Dedifferentiated amniotic fluid mesenchymal stem cell (primary cell): ENCODE results near the gene DPEP2NB.
"Not testable (repeated sequence)": the region's sequence is repeated elsewhere in the genome, so short reads cannot be mapped to it uniquely, and the experiment has no call there.

Experiments used
- DNase-seq: peaks from one replicate; pipeline ENCODE4 v3.0.0-alpha.2; 2016; ENCODE audit errors: extremely low spot score

DPEP2NB gene, protein sequence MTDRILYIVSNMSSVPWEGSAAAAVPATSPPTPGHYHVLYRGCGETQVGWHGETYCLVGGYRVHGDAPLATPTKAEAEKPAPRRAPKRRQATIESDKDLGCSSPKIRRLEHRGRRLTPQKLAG

DNA sequence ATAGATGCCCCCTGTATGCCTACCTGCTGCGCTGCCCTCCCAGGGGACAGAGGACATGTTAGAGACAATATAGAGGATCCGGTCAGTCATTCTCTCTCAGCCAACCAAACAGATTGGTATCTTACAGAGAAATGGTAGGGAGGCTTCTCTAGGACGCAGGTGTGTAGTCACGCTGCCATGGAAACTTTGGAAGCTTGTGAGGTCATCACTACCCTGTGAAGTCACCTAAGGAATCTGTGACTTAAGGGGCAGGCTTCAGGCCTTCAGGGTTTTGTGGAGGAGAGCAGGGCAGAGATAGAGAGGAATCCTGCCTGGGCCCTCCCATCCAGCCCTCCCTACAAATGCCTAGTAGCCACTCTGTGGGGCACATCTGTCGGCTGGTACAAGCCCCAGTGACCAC lies at the start of gene DPEP2NB:
Gene DPEP2NB (minus strand): TSS at position 231 of the 400 bp plus-strand sequence. CDS start 141 bp downstream, at position 90.
- no peak for DNase-seq

DNA sequence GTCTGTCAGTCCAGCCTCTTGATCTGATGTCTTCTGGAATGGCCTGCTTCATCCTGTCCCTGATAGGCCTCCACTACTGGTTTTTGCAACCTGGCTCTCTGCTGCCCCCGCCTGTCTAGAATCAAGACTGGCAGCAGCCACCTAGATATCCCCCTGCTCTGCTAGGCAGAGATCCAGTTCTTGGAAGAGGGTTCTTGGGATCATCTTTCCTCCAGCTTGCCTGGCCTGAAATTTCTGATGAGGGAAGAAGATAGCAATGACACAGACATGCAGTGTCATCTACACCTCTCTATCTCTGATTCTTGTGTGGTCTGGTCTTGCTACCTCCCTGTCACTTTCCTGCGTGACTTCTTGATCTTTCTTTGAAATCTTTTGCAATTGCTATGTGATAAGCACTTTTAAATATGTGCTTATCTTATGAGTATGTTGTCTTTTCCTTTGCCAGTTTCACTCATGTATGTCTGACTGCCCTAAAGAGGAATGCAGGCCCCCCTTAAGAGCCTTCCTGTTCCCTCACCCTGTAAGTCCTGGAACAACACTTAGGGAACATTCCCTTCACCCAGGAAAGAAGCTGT lies 49.2 kb upstream of the DPEP2NB start:
- DNase-seq, result peak; percentile 45

DNA sequence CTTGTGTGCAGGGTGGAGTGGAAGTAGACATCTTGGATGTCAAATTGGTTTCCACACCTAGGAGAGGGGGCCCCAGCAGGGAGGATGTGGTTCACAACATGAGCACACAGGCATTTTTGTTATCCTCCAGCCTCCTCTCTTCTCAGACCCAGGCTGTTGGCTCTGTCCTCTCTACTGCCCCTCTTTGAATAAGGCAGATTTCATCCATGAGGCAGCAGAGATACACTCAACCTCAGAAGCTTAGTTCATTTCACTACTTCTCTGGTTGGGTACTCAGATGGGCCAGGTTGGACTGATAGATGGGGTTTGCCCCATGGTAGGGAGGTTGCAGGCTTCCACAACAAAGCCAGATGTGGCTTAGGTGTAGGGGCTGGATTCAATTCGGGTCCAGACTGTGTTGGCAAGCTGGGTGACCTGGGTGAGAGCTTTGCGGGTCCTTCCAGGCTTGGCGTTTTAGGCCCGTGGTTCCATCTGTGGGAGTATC lies 47.2 kb upstream of the DPEP2NB start:
- no peak for DNase-seq

DNA sequence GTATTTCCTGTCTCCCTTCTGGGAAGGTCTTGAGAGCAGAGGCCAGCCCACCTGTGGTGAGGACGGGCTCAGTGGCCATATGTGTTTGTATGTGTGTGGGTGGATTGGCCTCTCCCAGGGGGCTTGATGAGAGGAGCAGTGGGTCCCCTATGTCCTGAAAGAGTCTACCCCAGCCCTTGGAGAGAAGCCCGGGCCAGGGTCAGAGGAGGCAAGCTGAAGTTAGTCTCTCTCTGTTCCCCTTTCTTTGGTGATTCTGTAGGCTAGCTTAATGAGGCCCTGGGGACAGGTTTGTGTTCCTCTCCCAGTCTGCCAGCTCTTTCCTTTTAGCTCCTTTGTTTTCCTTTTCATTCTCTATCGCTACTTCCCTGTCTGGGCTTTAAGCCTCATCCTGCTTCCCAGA lies 45.7 kb upstream of the DPEP2NB start:
- no peak for DNase-seq

DNA sequence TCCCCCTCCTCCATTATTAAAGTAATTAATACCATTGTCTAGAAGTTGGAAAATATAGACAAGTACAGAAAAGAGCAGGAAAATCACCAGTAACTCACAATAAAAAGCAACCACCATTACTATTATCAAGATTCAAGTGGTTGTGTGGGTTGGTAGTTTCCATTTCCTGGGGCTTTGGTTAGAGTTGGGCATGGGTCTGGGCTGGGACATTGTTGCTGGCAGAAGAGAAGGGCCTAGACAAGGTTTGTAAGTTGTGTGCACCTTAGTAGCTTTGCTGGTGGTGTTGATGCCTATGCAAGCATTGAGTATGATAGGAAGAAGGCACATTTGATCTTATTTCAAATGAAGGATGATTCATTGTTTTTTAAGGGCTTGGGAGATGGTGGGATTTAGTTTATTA lies 44.1 kb upstream of the DPEP2NB start:
- no peak for DNase-seq

DNA sequence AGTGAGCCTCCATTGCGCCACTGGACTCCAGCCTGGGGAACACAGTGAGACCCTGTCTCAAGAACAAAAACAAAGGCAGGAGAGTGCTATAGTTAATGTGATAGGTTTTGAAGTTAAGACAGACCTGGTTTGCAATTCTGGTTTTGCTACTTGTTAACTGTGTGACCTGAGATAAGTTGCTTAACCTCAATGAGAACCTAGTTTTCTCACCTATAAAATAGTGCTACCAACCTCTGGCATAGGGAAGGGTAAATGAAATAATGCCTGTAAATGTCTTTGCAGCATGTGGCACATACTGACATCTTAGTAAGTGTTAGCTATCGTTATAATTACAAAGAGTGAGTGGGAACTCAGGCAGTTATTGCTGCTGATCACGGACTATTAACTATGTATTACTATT lies 39.7 kb upstream of the DPEP2NB start:
- DNase-seq, result no peak

DNA sequence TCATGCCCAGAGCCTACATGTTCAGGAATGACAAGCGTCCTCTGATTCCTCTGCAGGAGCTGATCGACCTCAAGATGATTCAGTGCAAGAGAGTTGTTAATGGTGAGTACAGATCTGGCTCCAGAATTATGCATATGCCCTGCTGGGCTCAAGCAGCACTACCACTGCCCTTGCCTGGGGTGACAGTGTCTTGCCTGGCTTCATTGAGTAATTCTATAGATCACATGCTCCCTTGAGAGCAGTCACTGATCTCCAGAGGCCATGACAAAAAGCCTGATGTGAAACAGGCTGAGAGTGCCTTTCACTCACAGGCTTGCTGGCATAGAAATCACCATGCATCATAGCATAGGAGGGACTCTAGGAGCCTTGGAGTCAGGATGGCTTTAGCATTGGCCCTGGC lies 33.7 kb upstream of the DPEP2NB start:
- DNase-seq, result no peak

DNA sequence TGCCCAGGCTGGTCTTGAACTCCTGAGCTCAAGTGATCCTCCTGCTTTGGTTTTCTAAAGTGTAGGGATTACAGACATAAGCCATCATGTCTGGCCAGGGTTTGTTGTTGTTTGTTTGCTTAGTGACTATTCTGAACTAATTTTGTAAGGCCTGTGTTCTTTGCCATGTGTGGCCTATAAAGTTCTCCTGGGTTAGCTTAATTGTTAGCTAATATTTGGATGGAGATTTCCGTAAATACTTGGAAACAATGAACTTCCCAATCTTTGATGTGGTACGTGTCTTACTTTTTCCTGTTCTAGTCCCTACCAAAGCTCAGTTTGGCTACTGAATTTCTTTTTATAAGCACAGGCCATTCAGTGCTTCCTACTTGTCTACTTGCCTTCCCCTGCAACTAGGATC lies 32.3 kb upstream of the DPEP2NB start:
- DNase-seq, result no peak

DNA sequence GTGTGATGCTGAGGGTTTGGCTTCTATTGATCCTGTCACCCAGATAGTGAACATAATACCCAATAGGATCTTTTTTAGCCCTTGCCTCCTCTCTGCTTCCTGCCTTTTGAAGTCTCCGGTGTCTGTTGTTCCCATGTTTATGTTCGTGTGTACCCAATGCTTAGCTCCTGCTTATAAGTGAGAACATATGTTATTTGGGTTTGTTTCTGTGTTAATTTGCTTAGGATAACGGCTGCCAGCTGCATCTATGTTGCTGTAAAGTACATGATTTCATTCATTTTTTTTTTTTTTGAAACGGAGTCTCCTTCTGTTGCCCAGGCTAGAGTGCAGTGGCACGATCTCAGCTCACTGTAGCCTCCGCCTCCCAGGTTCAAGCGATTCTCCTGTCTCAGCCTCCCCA lies 30.4 kb upstream of the DPEP2NB start:
- no peak for DNase-seq

DNA sequence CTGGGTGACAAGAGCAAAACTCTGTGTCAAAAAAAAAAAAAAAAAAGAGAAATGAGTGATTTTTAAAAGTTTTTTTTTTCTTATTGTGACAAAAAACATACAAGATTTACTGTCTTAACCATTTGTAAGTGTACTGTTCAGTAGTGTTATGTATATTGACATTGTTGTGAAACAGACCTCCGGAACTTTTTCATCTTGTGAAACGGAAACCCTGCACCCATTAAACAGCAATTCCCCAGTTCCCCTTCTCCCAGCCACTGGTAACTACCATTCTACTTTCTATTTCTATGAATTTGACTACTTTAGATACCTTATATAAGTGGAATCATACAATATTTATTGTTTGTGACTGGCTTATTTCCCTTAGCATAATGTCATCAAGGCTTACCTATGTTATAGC lies 26.1 kb upstream of the DPEP2NB start:
- DNase-seq, result no peak

DNA sequence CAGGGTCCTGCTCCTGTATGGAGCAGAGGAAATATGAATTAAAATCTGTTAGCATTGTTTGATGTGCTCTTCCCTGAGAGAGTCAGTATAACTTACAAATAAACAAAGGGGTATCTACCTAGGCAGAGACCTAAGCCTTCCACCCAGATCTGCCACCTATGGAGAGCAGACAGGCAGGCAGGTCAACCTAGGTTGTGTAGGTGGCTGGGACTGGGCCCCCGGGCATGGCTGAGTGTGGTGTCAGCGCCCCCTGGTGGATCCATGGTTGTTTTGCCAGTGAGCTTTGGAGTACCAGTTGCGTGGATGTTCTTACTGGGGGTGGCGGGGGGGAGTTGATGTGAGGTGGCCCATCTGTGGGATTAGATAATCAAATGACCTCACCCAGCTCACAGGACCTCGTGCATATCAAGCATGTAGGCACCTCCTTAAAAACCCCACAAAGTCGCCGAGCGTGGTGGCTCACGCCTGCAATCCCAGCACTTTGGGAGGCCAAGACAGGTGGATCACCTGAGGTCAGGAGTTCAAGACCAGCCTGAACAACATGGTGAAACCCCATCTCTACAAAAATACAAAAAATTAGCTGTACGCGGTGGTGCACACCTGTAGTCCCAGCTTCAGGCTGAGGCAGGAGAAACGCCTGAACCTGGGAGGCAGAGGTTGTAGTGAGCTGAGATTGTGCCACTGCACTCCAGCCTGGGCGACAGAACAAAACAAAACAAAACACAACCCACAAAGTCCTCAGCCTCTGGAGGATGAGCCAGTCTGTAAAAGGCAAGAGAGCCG lies 25.0 kb upstream of the DPEP2NB start:
- DNase-seq, result peak; percentile 31

DNA sequence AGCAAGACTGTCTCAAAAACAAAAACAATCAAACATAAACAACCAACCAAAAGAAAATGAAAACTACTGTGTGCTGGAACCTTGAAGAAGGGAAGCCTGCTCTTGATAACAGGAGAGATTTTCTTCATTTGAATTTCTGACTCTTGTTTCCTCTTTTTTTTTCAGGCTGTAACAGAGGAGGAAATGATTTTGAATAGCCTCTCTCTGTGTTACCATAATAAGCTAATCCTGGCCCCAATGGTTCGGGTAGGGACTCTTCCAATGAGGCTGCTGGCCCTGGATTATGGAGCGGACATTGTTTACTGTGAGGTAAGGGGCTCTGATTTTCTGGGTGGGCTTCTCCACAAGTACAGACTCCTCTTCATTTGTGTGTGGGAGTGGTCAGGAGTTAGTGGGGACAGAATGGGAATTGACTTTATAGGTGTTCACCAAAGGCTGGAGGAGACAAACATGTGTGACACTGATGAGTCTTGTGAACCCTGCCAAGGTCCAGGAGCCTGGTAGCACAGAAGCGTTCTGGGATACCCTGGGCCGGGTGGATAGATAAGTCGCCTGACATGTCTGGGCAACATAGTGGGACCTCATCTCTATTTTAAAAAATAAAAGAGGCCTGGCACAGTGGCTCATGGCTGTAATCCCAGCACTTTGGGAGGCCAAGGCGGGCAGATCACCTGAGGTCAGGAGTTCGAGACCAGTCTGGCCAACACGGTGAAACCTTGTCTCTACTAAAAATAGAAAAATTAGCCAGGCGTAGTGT lies 22.3 kb upstream of the DPEP2NB start:
- no peak for DNase-seq

DNA sequence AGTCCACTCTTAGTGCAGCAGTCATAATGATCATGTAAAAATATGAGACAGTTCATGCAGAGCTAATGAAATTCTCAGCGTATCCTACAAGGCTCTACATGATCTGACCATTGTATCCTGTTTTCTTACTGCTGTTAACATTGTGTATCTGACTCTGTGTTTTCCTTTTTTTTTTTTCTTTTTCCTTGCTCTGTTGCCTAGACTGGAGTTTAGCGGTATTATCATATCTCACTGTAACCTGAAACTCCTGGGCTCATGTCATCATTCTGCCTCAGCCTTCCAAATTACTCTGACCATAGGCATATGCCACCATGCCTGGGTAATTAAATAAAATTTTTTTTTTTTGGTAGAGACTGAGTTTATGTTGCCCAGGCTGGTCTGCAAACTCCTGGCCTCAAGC lies 19.5 kb upstream of the DPEP2NB start:
- DNase-seq, result no peak

DNA sequence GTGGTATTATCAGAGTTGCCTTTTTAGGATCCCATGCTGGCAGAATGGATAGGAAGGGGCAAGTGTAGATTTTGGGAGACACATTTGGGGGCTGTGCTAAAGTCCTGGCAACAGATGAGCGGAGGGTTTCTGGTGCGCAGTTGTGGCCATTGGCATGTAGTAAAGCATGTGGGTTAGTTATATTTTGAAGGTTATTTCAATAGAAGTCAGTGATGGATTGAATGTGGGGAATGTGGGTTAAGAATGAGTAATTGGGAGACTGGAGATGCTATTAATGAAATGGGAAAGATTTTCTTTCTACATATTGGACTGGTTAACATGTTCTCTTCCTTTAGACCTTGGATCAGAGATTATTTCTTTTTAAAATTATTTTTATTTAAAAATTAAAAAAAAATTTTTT lies 17.4 kb upstream of the DPEP2NB start:
- no peak for DNase-seq

DNA sequence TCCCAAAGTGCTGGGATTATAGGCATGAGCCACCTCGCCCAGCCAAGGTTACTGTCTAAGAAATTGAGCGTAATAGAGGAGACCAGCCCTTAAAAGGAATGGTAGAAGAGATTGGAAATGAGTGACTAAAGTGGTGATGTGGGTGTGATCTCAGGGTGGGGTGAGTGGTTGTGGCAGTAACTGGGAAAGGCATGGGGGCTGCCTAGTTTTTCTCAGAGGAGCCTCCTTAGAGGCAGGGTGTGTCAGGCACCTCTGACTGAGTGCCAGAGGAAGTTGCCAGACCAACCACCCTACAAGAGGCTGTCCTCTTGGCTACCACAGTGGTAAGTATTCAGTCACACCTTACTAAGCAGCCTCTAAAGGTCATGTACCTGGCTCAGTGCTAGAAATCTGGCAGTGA lies 16.2 kb upstream of the DPEP2NB start:
- DNase-seq, result no peak

DNA sequence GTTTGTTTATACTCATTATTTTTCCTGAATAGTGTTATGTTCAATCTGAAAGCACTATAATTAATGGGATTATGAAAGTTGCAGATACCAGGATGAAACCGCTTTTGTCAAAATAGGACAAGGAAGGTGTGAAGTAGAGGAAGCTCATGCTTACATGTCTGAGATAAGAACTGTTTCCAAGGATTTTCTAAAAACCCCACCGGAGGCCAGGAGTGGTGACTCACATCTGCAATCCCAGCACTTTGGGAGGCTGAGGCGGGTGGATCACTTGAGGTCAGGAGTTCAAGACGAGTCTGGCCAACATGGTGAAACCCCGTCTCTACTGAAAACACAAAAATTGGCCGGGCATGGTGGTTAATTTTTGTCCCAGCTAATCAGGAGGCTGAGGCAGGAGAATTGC lies 14.4 kb upstream of the DPEP2NB start:
- not testable (repeated sequence) for DNase-seq

DNA sequence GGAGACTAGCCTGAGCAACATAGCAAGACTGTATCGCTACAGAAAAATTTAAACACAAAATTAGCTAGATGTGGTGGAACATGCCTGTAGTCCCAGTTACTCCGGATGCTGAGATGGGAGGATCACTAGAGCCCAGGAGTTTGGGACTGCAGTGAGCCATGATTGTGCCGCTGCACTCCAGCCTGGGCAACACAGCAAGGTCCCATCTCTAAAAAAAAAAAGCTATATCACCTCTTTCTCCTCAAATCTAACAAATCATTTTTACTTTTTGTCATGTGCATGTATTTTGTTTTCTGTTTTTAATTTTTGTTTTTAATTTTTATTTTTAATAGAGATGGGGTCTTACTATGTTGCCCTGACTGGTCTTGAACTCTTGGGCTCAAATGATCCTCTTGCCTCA lies 13.3 kb upstream of the DPEP2NB start:
- no peak for DNase-seq

DNA sequence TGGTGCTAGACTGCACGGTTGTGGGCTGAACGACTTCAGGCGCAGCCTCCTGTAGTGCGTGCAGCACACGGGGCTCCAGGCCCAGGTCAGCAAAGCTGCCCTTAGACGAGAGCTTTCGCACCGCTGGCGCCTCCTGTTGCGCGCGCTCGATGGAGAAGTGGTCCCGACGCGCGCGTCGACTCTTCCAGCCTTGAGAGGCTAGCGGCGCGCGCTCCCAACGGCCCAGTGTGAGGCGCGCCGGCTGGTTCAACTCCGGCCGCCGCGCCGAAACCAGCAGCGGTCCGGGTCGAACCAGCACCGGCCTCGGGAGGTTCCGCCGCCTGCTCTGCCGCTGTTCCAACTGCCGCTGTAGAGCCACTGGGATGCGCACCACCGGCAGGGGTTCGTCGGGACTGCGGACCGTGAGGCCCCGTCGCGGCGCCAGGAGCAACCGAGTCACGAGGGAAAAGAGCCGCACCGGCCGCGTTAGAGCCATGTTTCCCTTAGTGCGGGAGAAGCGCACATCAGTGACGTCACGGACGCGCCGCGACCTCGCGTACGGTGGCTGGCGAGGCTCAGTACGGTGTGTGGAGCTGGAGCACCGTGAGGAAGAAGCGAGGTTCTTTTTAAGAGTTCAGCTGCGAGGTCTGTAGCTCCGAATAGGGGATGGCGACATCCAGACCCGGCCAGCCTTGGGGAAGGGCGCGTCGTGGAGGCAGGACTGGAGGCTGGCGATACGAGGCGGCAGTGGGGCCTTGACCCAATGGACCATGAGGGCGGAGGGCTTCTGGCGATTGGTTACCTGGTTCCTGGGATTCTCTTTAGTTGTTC lies 7.2 kb upstream of the DPEP2NB start, which contains the start of the genes DDX28 and DUS2:
Gene DDX28 (minus strand): TSS at position 505 of the 810 bp plus-strand sequence. CDS start 30 bp downstream, at position 475.
Gene DUS2 (plus strand): TSS at position 557 of the 810 bp plus-strand sequence. CDS start 14,740 bp downstream, outside the sequence.
- DNase-seq, result peak; percentile 82

DNA sequence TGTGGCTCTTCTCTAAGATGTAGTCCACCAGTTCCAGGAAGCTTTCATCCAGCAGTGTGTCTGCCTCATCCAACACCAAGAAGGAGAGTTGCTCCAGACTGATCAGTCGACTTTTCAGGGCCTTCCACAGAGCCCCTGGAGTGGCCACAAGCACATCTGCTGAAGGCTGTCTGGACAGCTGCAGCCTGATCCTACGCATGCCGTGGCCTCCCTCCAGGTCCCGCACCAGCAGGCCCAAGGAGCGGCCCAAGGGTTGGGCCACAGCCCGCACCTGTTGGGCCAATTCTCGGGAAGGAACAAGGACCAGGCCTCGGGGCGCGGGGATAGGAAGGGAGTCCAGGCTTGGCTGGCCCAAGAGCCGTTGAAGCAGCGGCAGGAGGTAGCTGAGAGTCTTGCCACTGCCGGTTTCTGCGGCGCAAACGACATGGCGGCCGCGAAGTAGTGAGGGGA lies 6.6 kb upstream of the DPEP2NB start:
- DNase-seq, result no peak

DNA sequence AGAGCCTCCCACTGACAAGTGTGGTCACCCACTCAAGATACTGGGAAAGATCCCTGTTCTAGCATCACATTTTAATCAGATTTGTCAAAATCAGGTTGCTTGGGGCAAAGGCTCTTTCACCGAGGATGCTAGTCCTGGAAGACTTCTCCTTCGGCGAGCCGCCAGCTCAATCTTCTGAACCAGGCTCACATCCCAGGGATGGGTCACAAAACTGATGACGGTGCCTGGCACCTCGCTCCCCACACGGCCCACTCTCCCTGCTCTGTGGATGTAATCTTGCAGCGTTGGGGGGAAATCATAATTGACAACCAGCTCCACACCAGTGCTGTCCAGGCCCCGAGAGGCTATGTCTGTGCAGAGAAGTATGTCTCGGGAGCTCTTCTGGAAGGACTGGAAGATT lies 5.8 kb upstream of the DPEP2NB start:
- no peak for DNase-seq

DNA sequence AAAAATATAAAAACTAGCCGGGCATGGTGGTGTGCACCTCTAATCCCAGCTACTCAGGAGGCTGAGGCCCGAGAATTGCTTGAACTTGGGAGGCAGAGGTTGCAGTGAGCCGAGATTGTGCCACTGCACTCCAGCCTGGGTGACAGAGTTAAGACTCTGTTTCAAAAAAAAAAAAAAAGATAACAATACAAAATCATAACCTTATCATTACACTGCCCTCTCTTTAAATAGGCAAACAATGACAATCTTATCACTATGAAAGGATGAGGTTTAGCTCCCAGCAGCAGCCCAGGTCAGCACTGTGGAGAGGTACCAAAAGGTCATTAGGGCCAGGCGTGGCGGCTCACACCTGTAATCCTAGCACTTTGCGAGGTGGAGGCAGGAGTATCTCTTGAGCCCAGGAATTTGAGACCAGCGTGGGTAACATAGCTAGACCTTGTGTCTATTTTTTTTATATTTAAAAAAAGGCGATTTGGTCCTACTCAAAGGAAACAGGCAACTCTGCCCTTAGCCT lies 3.5 kb upstream of the DPEP2NB start:
- no peak for DNase-seq
